GM06990 (cell line): ENCODE measurements around the gene ST3GAL2.

Experiments
- DNase-seq: peaks from one replicate; pipeline ENCODE4 v3.0.0-alpha.2; 2011; ENCODE audit not compliant: insufficient read length; ENCODE audit errors: extremely low read depth
- H3K27me3 ChIP-seq: replicated peaks from 2 replicates; pipeline ENCODE4 v1.6.0; 2011; ENCODE audit warnings: low read length; ENCODE audit not compliant: control insufficient read depth, insufficient read depth
- H3K36me3 ChIP-seq: 2 replicates; pipeline ENCODE4 v1.5.1; 2011; ENCODE audit warnings: low read length; ENCODE audit not compliant: control insufficient read depth, insufficient read depth
- H3K4me3 ChIP-seq: replicated peaks from 2 replicates; pipeline ENCODE4 v1.5.1; 2011; ENCODE audit warnings: low read depth, mild to moderate bottlenecking, control low read depth, low read length
- TF ChIP-seq, protein P1 (sequence below): IDR thresholded peaks from 2 replicates; pipeline ENCODE4 v1.5.1; 2011; ENCODE audit warnings: low read length, control low read depth, mild to moderate bottlenecking, inconsistent platforms; ENCODE audit not compliant: insufficient read depth, poor library complexity, severe bottlenecking

The ST3GAL2 gene

DNA sequence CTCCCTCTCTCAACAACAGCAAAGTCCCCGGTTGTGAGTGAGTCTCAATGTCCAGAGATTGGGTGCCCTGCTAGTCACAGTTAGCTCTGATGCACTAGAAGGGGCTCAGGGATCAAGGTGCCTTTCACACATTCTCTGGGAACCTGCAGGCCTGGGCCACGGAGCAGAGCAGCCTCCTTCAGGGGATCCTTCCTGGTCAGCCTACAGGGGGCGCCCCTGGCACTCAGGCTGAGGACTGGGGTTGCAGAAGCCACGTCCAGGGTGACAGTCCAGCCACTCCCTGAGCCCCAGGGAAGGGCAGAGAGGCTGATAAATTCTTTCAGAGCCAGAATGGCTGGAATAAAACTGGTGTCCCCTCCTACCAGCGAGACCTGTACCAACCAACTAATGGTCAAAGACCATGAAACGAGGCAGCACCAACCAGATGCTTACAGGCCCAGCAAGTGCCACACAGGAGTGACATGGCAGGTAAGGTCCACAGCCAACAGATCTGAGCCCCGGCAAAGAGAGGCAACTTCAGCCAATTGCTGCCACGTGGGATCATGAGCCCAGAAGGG lies 43.5 kb downstream of the ST3GAL2 start:
- H3K4me3 ChIP-seq = no peak overlapping the region
- TF ChIP-seq, protein P1, sequence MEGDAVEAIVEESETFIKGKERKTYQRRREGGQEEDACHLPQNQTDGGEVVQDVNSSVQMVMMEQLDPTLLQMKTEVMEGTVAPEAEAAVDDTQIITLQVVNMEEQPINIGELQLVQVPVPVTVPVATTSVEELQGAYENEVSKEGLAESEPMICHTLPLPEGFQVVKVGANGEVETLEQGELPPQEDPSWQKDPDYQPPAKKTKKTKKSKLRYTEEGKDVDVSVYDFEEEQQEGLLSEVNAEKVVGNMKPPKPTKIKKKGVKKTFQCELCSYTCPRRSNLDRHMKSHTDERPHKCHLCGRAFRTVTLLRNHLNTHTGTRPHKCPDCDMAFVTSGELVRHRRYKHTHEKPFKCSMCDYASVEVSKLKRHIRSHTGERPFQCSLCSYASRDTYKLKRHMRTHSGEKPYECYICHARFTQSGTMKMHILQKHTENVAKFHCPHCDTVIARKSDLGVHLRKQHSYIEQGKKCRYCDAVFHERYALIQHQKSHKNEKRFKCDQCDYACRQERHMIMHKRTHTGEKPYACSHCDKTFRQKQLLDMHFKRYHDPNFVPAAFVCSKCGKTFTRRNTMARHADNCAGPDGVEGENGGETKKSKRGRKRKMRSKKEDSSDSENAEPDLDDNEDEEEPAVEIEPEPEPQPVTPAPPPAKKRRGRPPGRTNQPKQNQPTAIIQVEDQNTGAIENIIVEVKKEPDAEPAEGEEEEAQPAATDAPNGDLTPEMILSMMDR = peak; percentile 84
- DNase-seq = peak; percentile 50
- H3K27me3 ChIP-seq = no peaks in the 10 kb centered on the region
- H3K36me3 ChIP-seq = peaks cover 57% of the 10 kb centered on the region

DNA sequence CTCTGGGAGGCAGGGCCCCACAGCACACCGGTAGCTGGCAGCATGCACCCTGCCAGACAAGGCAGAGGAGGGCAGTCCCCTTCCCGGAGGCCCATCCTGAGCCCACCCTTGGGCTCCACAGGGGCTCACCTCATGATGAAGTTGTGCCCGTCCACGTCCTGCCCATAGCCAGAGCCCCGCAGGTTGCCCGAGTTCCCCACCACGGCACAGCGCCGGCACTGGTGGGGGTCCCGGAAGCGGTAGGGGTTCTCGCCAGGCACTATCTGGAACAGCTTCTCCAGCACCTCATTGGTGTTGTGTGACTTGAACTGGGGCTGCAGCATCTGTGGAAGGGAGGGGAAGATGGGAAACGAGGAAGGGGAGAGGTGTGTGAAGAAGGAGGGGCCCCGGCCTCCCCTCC lies 44.0 kb downstream of the ST3GAL2 start:
- Histone ChIP-seq H3K4me3 (no peak overlapping the region), H3K36me3 (peaks cover 55% of the 10 kb centered on the region), H3K27me3 (no peaks in the 10 kb centered on the region)
- TF ChIP-seq, protein P1 = no peak
- DNase-seq = no peak

- H3K27me3 ChIP-seq = no peaks in the 10 kb centered on the region
- H3K36me3 ChIP-seq = peaks cover 49% of the 10 kb centered on the region
- H3K4me3 ChIP-seq = no peak overlapping the region
- no peak for DNase-seq
- TF ChIP-seq, protein P1 = no peak
These were observed 45.2 kb downstream of the ST3GAL2 start for GRCh38 chr16:70393662-70394061.

GRCh38 chr16:70392606-70393005 lies 46.3 kb downstream of the ST3GAL2 start:
- Histone ChIP-seq H3K4me3 (no peak overlapping the region), H3K27me3 (no peaks in the 10 kb centered on the region), H3K36me3 (peaks cover 47% of the 10 kb centered on the region)
- TF ChIP-seq, protein P1 = no peak
- DNase-seq = no peak

DNA sequence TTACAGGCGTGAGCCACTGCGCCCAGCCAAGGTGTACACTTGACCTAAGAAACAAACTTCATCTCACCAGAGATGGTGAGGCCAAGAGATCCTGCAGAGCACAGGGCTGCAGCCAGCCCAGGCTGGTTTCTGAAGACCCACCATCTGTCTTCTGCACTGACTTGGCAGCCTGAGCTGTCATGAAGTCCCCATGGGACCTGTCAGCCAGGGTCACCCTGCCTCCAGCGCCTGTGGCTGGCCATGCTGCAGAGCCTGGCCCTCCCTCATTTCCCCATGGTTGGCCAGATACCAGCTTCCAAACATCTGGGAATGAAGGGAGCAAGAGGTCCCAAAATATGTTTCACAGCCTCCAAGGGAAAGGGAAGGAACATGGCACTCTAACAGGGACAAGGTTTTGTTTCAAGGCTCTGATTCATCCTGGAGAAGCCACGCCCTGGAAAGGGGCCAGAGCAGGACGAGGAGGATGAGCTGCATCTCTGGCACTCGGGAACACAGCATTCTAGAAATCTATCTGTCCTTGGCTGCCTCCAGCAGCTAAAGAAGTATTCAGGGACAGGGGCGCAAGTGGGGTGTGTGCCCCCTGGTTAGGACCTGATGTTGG lies 46.9 kb downstream of the ST3GAL2 start:
- H3K27me3 ChIP-seq = no peaks in the 10 kb centered on the region
- H3K4me3 ChIP-seq = no peak overlapping the region
- TF ChIP-seq, protein P1 = no peak
- H3K36me3 ChIP-seq = peaks cover 48% of the 10 kb centered on the region
- DNase-seq = no peak
